GM11168 (cell line): Measurements from ENCODE around the gene NPL.

Experiments
- in situ Hi-C: fragments of 300-500 bp; cut with MboI; formaldehyde crosslinking; loops from one replicate; pipeline ENCODE4 v1.12.0; 2022; ENCODE audit warnings: low sequenced_read_pairs; ENCODE audit not compliant: unreplicated experiment

Gene NPL

GRCh38 chr1:182851825-182852224, 62.3 kb downstream of the NPL start:
- in situ Hi-C loops, result no loop called here

GRCh38 chr1:182855911-182856310, 66.3 kb downstream of the NPL start:
- in situ Hi-C loops, result no loop called here

GRCh38 chr1:182857212-182857611, 67.6 kb downstream of the NPL start:
- in situ Hi-C loops, result no loop called here

- in situ Hi-C loops, result no loop called here
These were observed 71.1 kb downstream of the NPL start for GRCh38 chr1:182860658-182861057.

GRCh38 chr1:182861994-182862393, 72.4 kb downstream of the NPL start:
- in situ Hi-C loops, result no loop called here

GRCh38 chr1:182862827-182863226, 73.3 kb downstream of the NPL start:
- in situ Hi-C loops, result no loop called here

GRCh38 chr1:182863940-182864339, 74.4 kb downstream of the NPL start:
- in situ Hi-C loops, result no loop called here

GRCh38 chr1:182867861-182868260, 78.3 kb downstream of the NPL start:
- in situ Hi-C loops, result no loop called here

- in situ Hi-C loops, result no loop called here
These were observed 79.7 kb downstream of the NPL start for GRCh38 chr1:182869241-182869666.

GRCh38 chr1:182872881-182873280, 83.3 kb downstream of the NPL start:
- in situ Hi-C loops, result no loop called here

GRCh38 chr1:182875889-182876288, 86.3 kb downstream of the NPL start:
- in situ Hi-C loops, result no loop called here

GRCh38 chr1:182877331-182877730, 87.8 kb downstream of the NPL start:
- in situ Hi-C loops, result no loop called here

GRCh38 chr1:182877842-182878241, 88.3 kb downstream of the NPL start:
- in situ Hi-C loops, result no loop called here
